GM19463 (cell line): ENCODE results near the gene ATG4B.
"Not testable (repeated sequence)": the region's sequence is repeated elsewhere in the genome, so short reads cannot be mapped to it uniquely, and the experiment has no call there.

Experiments used
- ATAC-seq: cut with Tn5 transposase; IDR thresholded peaks from one replicate; pipeline ENCODE4 v1.9.1; 2021; ENCODE audit warnings: mild to moderate bottlenecking, moderate library complexity; ENCODE audit not compliant: unreplicated experiment

ATG4B gene

GRCh38 chr2:241660593-241661213, 23.2 kb downstream of the ATG4B start:
- ATAC-seq: no peak

DNA sequence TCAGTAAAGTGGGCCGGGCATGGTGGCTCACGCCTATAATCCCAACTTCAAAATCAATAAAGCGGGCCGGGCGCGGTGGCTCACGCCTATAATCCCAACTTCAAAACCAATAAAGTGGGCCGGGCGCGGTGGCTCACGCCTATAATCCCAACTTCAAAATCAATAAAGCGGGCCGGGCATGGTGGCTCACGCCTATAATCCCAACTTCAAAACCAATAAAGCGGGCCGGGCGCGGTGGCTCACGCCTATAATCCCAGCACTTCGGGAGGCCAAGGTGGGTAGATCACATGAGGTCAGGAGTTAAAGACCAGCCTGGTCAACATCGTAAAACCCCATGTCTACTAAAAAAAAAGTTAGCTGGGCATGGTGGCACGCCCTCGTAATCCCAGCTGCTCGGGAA, 25.2 kb downstream of the ATG4B start:
- not testable (repeated sequence) for ATAC-seq

DNA sequence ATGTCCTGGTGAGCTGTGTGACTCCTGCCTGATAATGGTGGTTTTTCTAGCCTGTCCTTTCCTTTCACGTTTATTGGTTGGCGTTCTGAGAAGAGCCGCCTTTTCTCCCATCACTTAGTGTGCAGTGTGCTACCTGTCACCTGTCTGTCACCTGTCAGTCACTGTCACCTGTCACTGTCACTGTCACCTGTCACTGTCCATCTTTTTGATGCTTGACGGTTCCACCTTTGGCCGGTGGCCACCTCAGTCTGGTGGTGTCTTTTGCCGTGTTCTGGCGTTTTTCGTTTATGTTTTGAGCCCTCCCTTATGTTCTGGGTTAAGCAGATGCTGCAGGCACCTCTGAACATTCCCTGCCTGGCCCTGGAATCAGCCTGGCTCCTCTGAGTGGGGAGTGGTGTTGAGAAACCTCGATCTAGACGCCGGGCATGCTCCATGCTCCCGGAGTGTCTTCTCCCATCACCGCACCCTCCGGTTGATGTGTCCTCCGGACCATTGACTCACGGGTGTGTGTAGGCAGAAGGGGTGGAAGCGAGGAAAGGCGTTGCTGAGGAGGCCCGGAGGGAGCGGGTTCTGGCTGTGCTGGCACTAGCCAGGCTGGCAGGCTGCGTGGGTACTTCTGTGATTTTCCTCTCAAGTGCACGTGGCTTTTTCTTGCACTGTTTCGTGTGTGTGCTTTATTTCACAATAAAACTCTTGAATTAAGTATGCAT, 28.4 kb downstream of the ATG4B start:
- no peak for ATAC-seq

GRCh38 chr2:241666627-241667400, 29.3 kb downstream of the ATG4B start:
- ATAC-seq: no peak

DNA sequence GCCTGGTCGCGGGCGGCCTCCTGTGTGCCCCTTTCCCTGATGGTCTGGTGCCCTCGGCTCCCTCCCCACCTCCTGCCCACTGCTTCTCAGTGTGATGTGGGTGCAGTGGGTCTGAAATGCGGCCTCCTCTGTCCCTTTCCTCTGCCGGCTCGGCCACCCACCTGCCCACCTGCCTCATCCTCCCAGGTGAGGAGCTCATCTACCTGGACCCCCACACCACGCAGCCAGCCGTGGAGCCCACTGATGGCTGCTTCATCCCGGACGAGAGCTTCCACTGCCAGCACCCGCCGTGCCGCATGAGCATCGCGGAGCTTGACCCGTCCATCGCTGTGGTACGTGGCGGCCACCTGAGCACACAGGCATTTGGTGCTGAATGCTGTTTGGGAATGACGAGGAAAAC, 30.9 kb downstream of the ATG4B start:
- no peak for ATAC-seq

DNA sequence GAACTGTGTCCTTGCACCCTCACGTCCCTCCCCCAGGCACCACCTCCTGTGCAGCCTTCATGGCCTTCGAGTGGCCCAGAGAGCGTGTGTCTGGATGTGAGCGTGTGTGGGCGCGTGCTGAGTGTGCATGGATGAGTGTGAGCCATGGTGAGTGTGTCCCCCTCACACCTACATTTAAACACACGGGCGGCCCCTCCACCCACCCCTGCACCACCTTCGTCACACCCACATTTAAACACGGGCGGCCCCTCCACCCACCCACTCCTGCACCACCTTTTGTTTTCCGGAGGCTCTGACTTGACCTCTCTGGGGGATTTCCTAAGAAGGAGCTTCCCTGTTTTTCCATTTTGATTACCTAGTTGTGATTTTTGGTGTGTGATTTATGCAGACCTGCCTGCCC, 31.3 kb downstream of the ATG4B start:
- no peak for ATAC-seq

GRCh38 chr2:241670333-241671110, 33.0 kb downstream of the ATG4B start:
- no peak for ATAC-seq

- ATAC-seq: no peak
Measured at GRCh38 chr2:241671457-241672240, 34.2 kb downstream of the ATG4B start.

GRCh38 chr2:241672243-241673188, 35.0 kb downstream of the ATG4B start:
- ATAC-seq: no peak

DNA sequence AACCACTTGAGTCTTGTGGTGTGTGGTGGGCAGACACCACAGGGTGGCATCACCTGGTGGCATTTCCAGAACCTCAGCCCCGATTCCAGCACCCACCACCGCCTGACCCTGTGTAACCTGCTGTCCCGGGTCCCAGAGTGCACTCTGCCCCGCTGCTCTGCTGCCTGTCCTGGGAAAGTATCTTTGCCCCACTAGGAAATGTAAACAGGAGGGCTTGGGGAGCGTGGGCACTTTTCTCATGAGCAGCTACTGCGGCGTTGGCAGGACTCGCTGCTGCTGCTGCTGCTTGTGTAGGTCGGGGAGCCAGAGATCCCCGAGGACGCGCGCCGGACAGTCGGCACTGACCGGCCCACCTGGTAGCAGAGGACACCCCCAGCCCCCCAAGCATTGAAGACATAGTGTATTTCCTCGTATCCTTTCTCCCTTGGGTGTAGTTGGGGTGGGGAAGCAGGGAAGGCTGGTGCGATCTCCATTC, 35.7 kb downstream of the ATG4B start:
- no peak for ATAC-seq

DNA sequence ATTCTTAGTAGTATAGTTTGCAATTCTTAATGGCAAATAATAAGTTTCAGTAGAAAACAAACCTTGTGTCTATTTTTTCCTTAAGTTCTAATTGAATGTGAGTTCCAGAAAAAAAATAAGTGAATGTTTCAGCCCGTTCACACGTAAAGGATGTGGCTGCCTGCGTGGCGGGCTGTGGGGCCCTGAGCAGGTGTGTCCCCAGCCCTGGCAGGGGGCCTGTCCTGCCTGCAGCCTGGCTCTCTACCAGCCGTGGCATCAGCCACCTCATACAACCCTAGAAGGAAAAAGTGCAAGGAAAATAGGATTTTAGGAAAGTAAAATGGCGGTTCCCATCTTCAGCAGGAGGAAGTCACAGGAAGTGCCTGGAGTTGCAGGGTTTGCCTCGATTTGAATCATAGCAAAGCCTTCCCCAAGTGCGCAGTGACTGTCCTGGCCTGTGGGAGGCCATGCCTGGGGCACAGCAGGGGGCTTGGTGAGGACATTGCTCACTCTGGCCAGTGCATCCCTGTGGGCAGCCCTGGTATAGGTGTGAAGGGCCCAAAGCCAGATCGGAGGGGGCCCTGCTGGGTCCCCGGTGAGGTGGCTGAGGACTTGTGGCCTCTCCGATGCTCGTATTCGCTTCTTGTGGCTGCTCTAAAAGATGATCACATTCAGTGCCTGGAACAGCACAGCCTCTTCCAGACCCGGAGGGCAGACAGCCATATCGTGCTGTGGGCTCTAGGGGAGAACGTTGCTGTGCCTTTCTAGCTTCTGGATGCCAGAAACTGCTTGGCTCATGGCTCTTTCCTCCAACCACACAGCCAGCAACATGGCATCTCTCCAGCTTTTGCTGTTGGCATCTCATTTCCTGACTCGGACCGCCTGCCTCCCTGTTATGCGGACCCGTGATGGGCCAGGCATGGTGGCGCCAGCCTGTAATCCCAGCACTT, 36.6 kb downstream of the ATG4B start:
- no peak for ATAC-seq

- no peak for ATAC-seq
Measured at GRCh38 chr2:241675885-241676284, 38.4 kb downstream of the ATG4B start.

- no peak for ATAC-seq
Measured at GRCh38 chr2:241676665-241677064, 39.2 kb downstream of the ATG4B start.

- no peak for ATAC-seq
Measured at GRCh38 chr2:241677392-241677791, 39.9 kb downstream of the ATG4B start.

DNA sequence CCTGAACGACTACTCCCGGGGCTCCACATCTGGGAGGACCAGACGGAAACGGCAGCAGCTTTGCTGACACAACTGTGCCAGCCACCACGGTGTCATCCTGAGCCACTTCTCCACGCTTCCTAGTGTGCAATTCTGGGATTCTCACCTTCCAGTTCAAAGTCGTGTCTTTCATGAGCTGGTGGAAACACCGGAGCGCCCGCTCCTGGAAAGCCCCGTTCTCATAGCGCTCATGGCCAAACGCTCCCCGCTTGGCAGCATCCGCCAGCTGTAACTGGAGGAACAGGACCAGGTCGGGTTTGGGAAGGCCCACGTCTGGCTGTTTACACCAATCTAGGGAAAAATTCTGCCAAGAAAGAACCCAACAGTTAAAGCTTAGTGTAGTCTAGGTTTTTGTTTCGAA, 40.8 kb downstream of the ATG4B start:
- ATAC-seq: no peak

DNA sequence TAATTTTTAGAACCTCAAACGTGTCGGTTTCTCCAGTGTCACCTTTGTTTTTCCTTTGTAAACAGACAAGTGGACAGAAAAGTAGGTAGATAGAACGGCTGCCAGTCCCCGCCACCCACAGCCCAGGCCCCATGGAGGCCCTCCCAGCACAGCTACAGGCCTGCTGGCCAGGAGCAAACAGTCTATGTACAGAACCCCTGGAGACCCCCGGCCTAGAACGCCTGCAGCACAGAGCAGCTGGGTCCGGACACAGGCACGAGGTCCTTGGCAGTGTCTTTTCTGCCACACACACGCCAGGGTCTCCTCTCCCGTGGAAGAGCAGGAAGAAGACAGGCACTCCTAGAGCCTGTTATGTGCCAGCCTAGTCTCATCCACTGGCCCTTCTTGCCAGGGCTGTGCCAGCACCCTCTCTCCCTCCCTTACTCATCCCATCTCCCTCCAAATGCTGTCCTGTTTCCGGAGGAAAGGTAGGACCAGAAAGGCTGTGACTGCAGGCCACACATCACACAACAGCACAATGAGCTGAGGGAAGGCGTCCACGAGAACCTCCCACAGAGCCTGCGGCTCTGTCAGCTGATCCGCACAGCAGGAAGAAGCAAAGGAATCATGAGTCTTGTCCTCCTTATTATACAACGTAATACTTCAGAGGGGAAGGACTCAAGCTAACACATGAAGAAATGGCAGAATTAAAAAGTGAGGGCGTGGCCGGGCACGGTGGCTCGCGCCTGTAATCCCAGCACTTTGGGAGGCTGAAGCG, 41.5 kb downstream of the ATG4B start:
- ATAC-seq: no peak

- no peak for ATAC-seq
Measured at GRCh38 chr2:241680044-241680443, 42.6 kb downstream of the ATG4B start.
